Thymus (tissue), 11 donors: ENCODE results near the gene MAD1L1. TPM values are rescaled to one million over a fixed set of nuclear protein-coding genes. Genes with fewer than 3 reads are reported as not detected.
"Not testable (repeated sequence)": the region's sequence is repeated elsewhere in the genome, so short reads cannot be mapped to it uniquely, and the experiment has no call there.

Experiments used
- DNase-seq, 9 donors: peaks; one replicate each; pipeline ENCODE4 v3.0.0-alpha.2; 2013; ENCODE audit warnings: low spot score in 9 of 9, low read depth in 6 of 9, missing footprints in 1 of 9
- H3K27ac ChIP-seq, 2 donors: one replicate each; pipeline ENCODE4 v1.5.1; 2013; ENCODE audit warnings: control low read depth in 1 of 2, low read depth in 1 of 2, low read length in 1 of 2, mild to moderate bottlenecking in 1 of 2, moderate library complexity in 1 of 2
- H3K27me3 ChIP-seq, 2 donors: one replicate each; pipeline ENCODE4 v1.5.1; 2013; ENCODE audit warnings: low read length in 1 of 2; ENCODE audit not compliant: control insufficient read depth in 2 of 2, insufficient read depth in 1 of 2
- H3K36me3 ChIP-seq, 2 donors: one replicate each; pipeline ENCODE4 v1.5.1; 2013; ENCODE audit warnings: low read length in 1 of 2, mild to moderate bottlenecking in 1 of 2, moderate library complexity in 1 of 2; ENCODE audit not compliant: control insufficient read depth in 2 of 2, insufficient read depth in 2 of 2
- H3K4me1 ChIP-seq, 2 donors: one replicate each; pipeline ENCODE4 v1.5.1; 2013; ENCODE audit warnings: low read length in 2 of 2; ENCODE audit not compliant: control insufficient read depth in 2 of 2, insufficient read depth in 2 of 2
- H3K4me3 ChIP-seq, 2 donors: one replicate each; pipeline ENCODE4 v1.5.1; 2013; ENCODE audit warnings: low read length in 2 of 2, control low read depth in 1 of 2, mild to moderate bottlenecking in 1 of 2
- H3K9me3 ChIP-seq, 2 donors: one replicate each; pipeline ENCODE4 v1.5.1; 2013; ENCODE audit warnings: low read length in 1 of 2, mild to moderate bottlenecking in 1 of 2; ENCODE audit not compliant: control insufficient read depth in 2 of 2, insufficient read depth in 1 of 2
- WGBS: extraction: QIAGEN DNeasy Blood & Tissue Kit; methylation state at CpG from one replicate; pipeline ENCODE4 v1.1.7; 2013; 5-methylcytosine and 5-hydroxymethylcytosine counted together
- polyA plus RNA-seq: library from polyadenylated mRNA; stranded (reverse); fragments of 200-250 nt; gene quantifications from one replicate; pipeline ENCODE4 v1.2.3, GENCODE V29; 2013
- total RNA-seq: library from RNA; stranded (reverse); fragments of 120-200 nt; gene quantifications from one replicate; pipeline ENCODE4 v1.2.4, GENCODE V29; 2013
- donor health status: healthy.

Gene MAD1L1
- total and polyA plus RNA-seq, 2 donors = 93.3 to 103 TPM

DNA sequence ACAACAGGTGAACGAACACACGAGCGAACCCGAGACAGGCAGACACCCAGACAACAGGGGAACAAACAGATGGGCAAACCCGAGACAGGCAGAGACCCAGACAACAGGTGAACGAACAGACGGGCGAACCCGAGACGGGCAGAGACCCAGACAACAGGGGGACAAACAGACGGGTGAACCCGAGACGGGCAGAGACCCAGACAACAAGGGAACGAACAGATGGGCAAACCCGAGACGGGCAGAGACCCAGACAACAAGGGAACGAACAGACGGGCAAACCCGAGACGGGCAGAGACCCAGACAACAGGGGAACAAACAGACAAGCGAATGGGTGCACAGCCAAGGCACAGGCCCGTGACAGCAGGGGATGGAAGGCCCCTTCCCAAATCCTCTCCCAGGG lies 298.0 kb downstream of the MAD1L1 start:
- Histone ChIP-seq H3K4me3 (no peak overlapping the region), H3K36me3 (peaks cover 42 to 44% of the 10 kb centered on the region in 2 donors), H3K27me3 (no peaks in the 10 kb centered on the region), H3K9me3 (peaks cover 2 to 35% of the 10 kb centered on the region in 2 donors), H3K27ac (no peak overlapping the region), H3K4me1 (peaks cover 5 to 22% of the 10 kb centered on the region in 2 donors)
- no peak for DNase-seq
- WGBS = 98% methylated on average over 22 of the region's 22 CpGs

DNA sequence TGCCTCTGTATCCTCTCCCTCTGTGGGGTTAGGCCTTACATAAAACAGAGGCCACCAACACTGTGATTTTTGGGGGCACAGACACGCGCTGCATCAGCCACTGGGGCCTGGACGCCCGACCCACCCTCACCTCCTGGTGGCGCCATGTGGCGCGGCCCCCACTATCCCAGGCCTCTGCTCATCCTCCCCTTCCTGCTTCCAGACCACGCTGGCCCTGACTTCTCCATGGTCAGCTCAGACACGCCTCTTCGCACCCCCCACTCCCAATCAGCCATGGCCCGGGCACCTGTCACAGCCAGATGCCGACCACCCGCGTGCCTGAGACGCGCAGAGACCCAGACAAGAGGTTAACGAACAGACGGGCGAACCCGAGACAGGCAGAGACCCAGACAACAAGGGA lies 298.7 kb downstream of the MAD1L1 start:
- no peaks in the 10 kb centered on the region for H3K27me3 ChIP-seq
- H3K27ac ChIP-seq = no peak overlapping the region
- H3K4me1 ChIP-seq = peaks cover under 1 to 19% of the 10 kb centered on the region in 2 donors
- WGBS = 96% methylated on average over 20 of the region's 20 CpGs
- peaks cover 2 to 35% of the 10 kb centered on the region in 2 donors for H3K9me3 ChIP-seq
- H3K4me3 ChIP-seq = no peak overlapping the region
- peaks cover 42 to 44% of the 10 kb centered on the region in 2 donors for H3K36me3 ChIP-seq
- no peak for DNase-seq

DNA sequence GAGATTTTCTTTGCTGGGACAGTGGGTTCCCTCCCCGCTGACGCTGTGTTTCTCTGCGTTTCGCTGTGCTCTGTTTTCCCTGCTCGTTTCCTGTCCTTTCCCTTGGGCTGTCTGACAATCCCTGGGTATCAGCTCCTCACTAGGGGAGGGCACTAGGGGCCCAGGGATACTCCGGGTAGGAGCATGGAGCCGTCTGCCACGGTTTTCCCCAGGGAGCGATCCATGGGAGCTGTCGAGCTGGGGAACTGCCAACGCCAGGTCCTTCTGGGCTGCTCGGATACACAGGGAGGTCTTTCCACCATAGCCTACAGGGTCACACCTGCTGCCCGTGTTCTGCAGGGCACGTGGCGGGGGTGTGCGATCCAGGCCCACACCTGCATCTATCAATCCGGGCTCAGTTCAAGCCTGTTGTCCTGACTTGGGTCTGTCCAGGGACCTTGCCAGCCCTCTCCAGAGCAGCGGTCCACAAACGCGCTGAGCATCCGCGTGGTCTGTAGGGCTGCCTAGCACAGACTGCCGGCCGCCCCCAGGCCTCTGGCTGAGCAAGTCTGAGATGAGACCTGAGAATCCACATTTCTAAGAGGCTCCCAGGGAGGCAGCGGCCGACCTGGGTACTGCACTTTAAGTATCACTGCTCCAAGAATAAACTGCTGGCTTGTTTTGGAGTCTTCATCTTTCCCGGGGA lies 299.5 kb downstream of the MAD1L1 start:
- 93% methylated on average over 27 of the region's 27 CpGs for WGBS

DNA sequence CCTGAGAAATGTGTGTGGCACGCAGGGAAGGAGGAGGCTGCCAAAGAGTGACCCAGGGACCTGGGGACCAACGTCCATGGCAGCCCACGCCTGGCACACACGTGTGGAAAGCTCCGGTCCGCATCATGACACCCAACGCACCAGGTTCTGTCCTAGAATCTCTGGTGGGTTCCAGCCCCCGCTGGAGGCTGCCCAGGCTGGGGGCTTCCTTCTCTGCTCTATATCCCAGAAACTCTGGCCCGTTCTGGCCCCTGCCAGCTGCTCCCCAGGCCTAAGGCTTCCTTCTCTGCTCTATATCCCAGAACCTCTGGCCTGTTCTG lies 300.8 kb downstream of the MAD1L1 start:
- WGBS = 99% methylated on average over 9 of the region's 9 CpGs
- Histone ChIP-seq H3K9me3 (peaks cover 2 to 38% of the 10 kb centered on the region in 2 donors), H3K36me3 (peaks cover 39 to 46% of the 10 kb centered on the region in 2 donors), H3K4me3 (no peak overlapping the region), H3K27me3 (no peaks in the 10 kb centered on the region), H3K27ac (no peak overlapping the region), H3K4me1 (peaks cover 19 to 26% of the 10 kb centered on the region in 2 donors)
- no peak for DNase-seq

More for the DNA sequence above, 299.5 kb downstream of the MAD1L1 start:
- H3K4me1 ChIP-seq = peaks cover 7 to 20% of the 10 kb centered on the region in 2 donors
- no peaks in the 10 kb centered on the region for H3K27me3 ChIP-seq
- DNase-seq = no peak
- peaks cover 42 to 47% of the 10 kb centered on the region in 2 donors for H3K36me3 ChIP-seq
- no peak overlapping the region for H3K27ac ChIP-seq
- H3K9me3 ChIP-seq = peaks cover 2 to 37% of the 10 kb centered on the region in 2 donors
- H3K4me3 ChIP-seq = no peak overlapping the region

DNA sequence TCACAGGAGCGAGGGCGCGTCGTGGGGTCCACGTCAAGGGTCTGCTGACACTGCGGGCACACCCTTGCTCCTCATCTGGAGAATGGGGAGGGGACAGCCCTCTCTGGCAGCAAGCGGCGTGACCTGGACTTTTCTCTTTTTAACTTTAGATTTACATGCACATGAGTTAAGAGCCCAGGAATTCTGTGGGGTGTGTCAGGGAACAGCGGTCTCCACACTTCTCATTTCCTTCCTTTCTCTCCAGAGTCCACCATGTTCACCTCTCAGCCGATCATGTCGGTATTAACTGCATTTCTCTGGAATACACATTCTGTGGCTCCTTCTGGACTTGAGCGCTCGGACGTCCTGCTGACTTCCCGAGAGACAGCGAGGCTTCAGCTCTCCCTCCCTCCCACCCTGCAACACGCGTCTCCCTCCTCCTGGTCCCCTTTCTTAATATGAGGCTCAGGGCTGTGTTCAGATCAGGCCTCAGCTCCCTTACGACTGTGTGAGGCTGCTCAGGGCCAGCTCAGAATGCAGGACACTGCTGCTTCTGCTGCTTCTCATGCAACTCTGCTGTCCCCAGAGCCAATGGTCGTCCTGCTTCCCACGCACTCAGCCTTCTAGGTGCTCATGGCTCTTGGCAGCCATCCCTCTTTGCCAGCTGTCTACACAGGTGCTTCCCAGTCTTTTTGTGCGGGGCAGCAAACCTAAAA lies 301.3 kb downstream of the MAD1L1 start:
- Histone ChIP-seq H3K4me1 (peaks cover 23 to 31% of the 10 kb centered on the region in 2 donors), H3K36me3 (peaks cover 35 to 41% of the 10 kb centered on the region in 2 donors), H3K27ac (no peak overlapping the region), H3K27me3 (no peaks in the 10 kb centered on the region), H3K4me3 (no peak overlapping the region), H3K9me3 (peaks cover 2 to 38% of the 10 kb centered on the region in 2 donors)
- DNase-seq = no peak
- 96% methylated on average over 22 of the region's 22 CpGs for WGBS

DNA sequence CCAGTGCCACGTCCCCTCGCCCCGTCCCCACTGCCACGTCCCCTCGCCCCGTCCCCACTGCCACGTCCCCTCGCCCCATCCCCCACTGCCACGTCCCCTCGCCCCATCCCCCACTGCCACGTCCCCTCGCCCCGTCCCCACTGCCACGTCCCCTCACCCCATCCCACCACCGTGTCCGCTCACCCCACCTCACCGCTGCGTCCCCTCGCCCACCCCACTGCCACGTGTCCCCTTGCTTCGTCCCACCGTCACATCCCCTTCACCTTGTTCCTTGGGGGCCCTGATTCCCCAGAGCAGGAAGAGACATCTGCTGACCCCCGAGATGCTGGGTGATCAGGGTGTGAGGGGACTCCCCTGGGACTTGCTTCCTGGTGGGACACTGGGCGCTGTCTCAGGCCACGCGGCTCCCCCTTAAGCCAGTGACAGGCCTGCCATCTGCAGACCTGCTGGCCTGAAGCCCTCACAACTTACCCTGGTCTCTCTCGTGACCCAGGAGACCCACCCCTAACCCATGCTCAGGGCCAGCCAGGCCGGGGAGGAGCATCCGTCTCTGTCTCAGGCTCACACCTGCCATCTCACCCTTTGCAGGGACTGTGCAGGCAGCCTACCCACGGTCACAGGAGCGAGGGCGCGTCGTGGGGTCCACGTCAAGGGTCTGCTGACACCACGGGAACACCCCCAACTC lies 302.2 kb downstream of the MAD1L1 start:
- no peak for DNase-seq
- WGBS = 90% methylated on average over 34 of the region's 36 CpGs
- Histone ChIP-seq H3K36me3 (peaks cover 27 to 32% of the 10 kb centered on the region in 2 donors), H3K4me1 (peaks cover 30 to 40% of the 10 kb centered on the region in 2 donors), H3K27ac (no peak overlapping the region), H3K27me3 (no peaks in the 10 kb centered on the region), H3K9me3 (peaks cover 2 to 34% of the 10 kb centered on the region in 2 donors), H3K4me3 (no peak overlapping the region)

DNA sequence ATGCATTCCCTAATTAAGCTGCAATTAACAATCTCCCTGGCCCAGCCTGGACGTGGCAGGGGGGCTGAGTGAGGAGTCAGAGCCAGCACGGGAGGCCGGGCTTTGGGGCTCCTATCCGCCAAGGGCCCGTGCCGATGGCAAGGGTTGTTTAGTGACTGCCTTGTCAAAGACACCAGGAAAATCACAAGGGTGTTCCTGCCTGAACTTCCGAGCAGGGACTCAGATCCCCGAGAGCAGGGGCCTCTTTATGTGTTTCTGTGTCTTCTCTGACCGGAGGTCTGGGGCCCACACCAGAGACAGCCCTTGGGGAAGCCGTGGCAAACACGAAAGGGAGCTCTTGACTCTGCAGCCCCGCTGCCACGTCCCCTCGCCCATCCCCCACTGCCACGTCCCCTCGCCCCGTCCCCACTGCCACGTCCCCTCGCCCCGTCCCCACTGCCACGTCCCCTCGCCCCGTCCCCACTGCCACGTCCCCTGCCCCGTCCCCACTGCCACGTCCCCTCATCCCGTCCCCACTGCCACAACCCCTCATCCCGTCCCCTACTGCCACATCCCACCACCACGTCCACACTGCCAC lies 303.3 kb downstream of the MAD1L1 start:
- H3K9me3 ChIP-seq = peaks cover 0 to 23% of the 10 kb centered on the region in 2 donors
- not testable (repeated sequence) for DNase-seq, H3K4me3 ChIP-seq, H3K27me3 ChIP-seq, H3K27ac ChIP-seq
- peaks cover 39 to 48% of the 10 kb centered on the region in 2 donors for H3K4me1 ChIP-seq
- peaks cover 20 to 23% of the 10 kb centered on the region in 2 donors for H3K36me3 ChIP-seq
- WGBS = 96% methylated on average over 28 of the region's 29 CpGs

DNA sequence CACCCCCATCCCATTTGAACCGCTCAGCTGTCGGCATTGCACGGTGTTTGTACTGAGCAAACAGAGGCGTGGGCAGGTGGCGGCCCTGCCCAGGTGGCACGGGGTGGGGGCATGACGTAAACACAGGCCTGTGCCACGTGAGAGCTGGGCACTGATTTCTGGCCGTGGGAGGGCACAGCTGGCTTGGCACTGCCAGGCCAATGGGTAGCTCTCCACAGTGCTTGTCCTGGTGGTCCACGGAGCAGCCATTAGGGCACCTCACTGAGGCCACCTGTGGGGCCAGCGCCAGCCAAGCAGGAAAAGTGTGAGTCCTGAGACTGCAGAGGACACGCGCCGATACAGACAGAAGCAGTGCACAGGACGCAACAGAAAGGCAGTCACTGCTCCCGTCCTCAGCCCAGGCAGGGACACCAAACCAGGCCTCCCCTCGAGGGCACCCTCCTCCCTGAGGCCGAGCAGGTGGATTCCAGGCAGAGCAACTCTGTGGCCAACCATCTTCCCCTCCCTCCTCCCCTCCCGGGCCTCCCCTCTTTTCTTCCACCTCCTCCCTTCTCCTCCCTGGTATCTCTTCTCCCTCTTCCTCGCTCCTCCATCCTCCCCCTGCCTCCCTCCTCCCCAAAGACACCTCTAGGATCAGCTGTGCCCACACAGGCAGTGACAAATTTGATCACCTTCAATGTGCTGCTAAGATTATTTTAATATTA lies 303.9 kb downstream of the MAD1L1 start:
- H3K36me3 ChIP-seq = peaks cover 14 to 28% of the 10 kb centered on the region in 2 donors
- 89% methylated on average over 20 of the region's 20 CpGs for WGBS
- no peaks in the 10 kb centered on the region for H3K27me3 ChIP-seq
- DNase-seq = no peak
- H3K4me3 ChIP-seq = no peak overlapping the region
- H3K4me1 ChIP-seq = peaks cover 45 to 55% of the 10 kb centered on the region in 2 donors
- H3K27ac ChIP-seq = peak overlapping the region in 1 of 2 donors; percentile 60
- peaks cover 0 to 17% of the 10 kb centered on the region in 2 donors for H3K9me3 ChIP-seq
